Esophagus (tissue), 2 donors: ENCODE data around the gene UGT1A3. TPM values are rescaled to one million over a fixed set of nuclear protein-coding genes. Genes with fewer than 3 reads are reported as not detected.

Experiments used
- H3K27ac ChIP-seq, 2 donors: one replicate each; pipeline ENCODE4 v1.5.1; 2013; ENCODE audit warnings: low read depth in 2 of 2, mild to moderate bottlenecking in 2 of 2, inconsistent platforms in 1 of 2, low read length in 1 of 2, moderate library complexity in 1 of 2
- H3K27me3 ChIP-seq, 2 donors: one replicate each; pipeline ENCODE4 v1.6.1; 2013; ENCODE audit warnings: low read length in 2 of 2, control low read depth in 1 of 2, mild to moderate bottlenecking in 1 of 2; ENCODE audit not compliant: insufficient read depth in 2 of 2, control insufficient read depth in 1 of 2
- H3K36me3 ChIP-seq, 2 donors: one replicate each; pipeline ENCODE4 v1.6.1; 2013; ENCODE audit warnings: low read length in 1 of 2; ENCODE audit not compliant: control insufficient read depth in 2 of 2, insufficient read depth in 2 of 2
- H3K4me1 ChIP-seq, 2 donors: one replicate each; pipeline ENCODE4 v1.6.1; 2013; ENCODE audit warnings: low read length in 1 of 2; ENCODE audit not compliant: control insufficient read depth in 2 of 2, insufficient read depth in 2 of 2
- H3K4me3 ChIP-seq, 2 donors: one replicate each; pipeline ENCODE4 v1.5.1; 2013; ENCODE audit warnings: low read length in 2 of 2, mild to moderate bottlenecking in 2 of 2, low read depth in 1 of 2, moderate library complexity in 1 of 2
- H3K9me3 ChIP-seq, 2 donors: one replicate each; pipeline ENCODE4 v1.6.1; 2013; ENCODE audit warnings: mild to moderate bottlenecking in 2 of 2, low read depth in 1 of 2, low read length in 1 of 2, moderate library complexity in 1 of 2; ENCODE audit not compliant: control insufficient read depth in 2 of 2, insufficient read depth in 1 of 2
- WGBS, 2 donors: extraction: QIAGEN DNeasy Blood & Tissue Kit; methylation state at CpG; one replicate each; pipeline ENCODE4 v1.1.7; 2013; 5-methylcytosine and 5-hydroxymethylcytosine counted together
- polyA plus RNA-seq, 2 donors: library from polyadenylated mRNA; stranded (reverse); fragments of 200-250 nt; gene quantifications; one replicate each; pipeline ENCODE4 v1.2.3, GENCODE V29; 2013
- donor health status: healthy with polysubstance abuse.
- donor health status: Bipolar disorder and iron deficiency.

UGT1A3 gene
- polyA plus RNA-seq, 2 donors = 0.07 to 1.5 TPM

- 68 to 69% methylated on average over 7 of the region's 7 CpGs for WGBS, 2 donors
- H3K27ac ChIP-seq = no peak overlapping the region
- no peaks in the 10 kb centered on the region for H3K36me3 ChIP-seq
- no peak overlapping the region for H3K4me3 ChIP-seq
- H3K4me1 ChIP-seq = no peaks in the 10 kb centered on the region
- H3K27me3 ChIP-seq = no peaks in the 10 kb centered on the region
- peaks cover 0 to 2% of the 10 kb centered on the region in 2 donors for H3K9me3 ChIP-seq
Observed at GRCh38 chr2:233799087-233799665, 70.3 kb downstream of the UGT1A3 start.

GRCh38 chr2:233799716-233800115, 70.9 kb downstream of the UGT1A3 start:
- 54 to 77% methylated on average over 5 of the region's 5 CpGs for WGBS, 2 donors
- peaks cover 0 to 2% of the 10 kb centered on the region in 2 donors for H3K9me3 ChIP-seq

DNA sequence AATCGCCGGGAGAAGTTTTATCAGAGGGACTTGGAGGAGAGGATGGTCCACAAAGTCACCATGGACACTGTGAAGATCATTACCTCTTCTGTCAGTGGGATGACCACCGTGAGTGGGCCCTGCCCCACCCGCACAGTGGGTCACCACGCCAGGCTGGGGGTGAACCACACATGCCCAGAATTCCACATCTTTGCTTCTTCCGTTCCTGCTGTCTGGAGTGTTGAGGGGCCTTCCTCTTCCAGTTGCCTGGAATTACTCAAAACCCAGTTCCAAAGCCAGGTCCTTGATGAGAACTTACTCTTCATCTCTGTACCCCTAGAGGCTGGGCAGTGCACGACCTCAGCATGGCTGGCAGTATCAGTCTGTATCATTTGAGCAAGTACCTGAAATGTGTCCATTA, 71.4 kb downstream of the UGT1A3 start:
- Histone ChIP-seq H3K4me3 (no peak overlapping the region), H3K27ac (no peak overlapping the region), H3K27me3 (no peaks in the 10 kb centered on the region), H3K36me3 (no peaks in the 10 kb centered on the region), H3K4me1 (no peaks in the 10 kb centered on the region), H3K9me3 (peaks cover 0 to 2% of the 10 kb centered on the region in 2 donors)
- WGBS, 2 donors = 78 to 81% methylated on average over 7 of the region's 7 CpGs

More at GRCh38 chr2:233799716-233800115, 70.9 kb downstream of the UGT1A3 start:
- no peaks in the 10 kb centered on the region for H3K27me3 ChIP-seq
- no peak overlapping the region for H3K4me3 ChIP-seq
- no peaks in the 10 kb centered on the region for H3K4me1 ChIP-seq
- H3K36me3 ChIP-seq = no peaks in the 10 kb centered on the region
- H3K27ac ChIP-seq = no peak overlapping the region

DNA sequence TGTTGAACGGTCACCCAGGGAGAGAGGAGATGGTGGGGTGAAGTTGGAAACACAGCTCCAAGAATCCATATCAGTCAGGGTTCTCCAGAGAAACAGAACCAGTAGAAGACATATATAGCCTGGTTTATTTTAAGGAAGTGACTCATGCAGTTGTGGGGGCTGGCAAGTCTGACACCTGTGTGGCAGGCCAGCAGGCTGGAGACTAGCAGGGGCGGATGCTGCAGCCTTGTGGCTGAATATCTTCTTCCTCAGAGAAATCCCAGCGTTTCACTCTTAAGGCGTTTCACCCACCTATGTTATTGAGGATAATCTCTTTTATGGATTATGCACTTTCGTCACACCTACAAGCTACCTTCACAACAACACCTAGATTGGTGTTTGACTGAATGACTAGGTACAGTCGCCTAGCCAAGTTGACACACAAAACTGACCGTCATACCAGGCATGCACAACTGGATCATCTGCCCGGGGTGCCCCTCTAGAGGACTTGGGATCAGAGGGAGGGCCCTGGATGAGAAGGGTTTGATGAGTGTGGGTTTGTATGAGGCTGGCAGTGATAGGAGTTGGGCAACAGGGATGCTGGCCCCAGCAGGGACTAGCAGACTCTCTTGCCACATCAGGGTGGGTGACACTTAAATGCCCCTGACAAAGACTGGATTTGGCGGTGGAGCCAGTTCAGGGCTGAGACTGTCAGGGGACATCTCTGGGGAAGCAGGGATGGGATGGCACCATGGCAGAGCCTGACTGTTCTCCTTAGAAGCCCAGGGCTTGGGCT, 72.7 kb downstream of the UGT1A3 start:
- no peak overlapping the region for H3K4me3 ChIP-seq
- no peak overlapping the region for H3K27ac ChIP-seq
- no peaks in the 10 kb centered on the region for H3K9me3 ChIP-seq
- WGBS, 2 donors = 76 to 78% methylated on average over 9 of the region's 9 CpGs
- H3K36me3 ChIP-seq = no peaks in the 10 kb centered on the region
- no peaks in the 10 kb centered on the region for H3K27me3 ChIP-seq
- H3K4me1 ChIP-seq = no peaks in the 10 kb centered on the region

GRCh38 chr2:233802132-233802815, 73.4 kb downstream of the UGT1A3 start:
- Histone ChIP-seq H3K4me1 (no peaks in the 10 kb centered on the region), H3K36me3 (no peaks in the 10 kb centered on the region), H3K27me3 (no peaks in the 10 kb centered on the region), H3K27ac (no peak overlapping the region), H3K9me3 (no peaks in the 10 kb centered on the region), H3K4me3 (no peak overlapping the region)
- WGBS, 2 donors = 67 to 77% methylated on average over 3 of the region's 3 CpGs

DNA sequence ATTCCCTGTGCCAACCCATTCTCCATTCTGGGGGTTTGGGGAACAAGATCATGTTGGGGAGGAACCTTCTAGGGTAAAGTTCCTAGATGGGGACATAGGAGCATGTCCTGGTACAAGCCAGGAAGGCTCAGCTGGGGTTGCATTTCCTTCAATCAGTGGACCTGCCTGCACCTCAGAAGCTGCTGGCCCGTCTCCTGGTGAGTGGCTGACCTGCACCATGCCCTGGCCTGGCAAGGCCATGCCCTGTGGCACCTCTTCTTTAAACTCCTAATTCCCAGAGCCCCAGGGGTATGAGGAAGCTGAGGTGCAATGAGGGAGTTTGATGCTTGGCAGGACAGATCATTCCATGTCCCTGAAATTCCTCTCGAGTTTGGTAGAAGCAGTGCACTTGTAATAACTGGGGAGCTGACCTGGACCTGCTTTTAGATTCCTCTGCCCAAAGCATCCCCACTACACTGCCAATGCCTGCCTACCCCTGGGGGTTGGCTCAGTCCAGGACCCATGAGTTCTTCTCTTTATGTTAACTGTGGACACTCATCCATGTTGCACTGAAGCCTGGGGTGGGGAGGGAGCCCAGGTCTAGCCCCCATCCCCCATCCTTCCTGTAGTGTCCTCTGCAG, 74.6 kb downstream of the UGT1A3 start:
- Histone ChIP-seq H3K27ac (no peak overlapping the region), H3K27me3 (no peaks in the 10 kb centered on the region), H3K4me1 (no peaks in the 10 kb centered on the region), H3K36me3 (no peaks in the 10 kb centered on the region), H3K4me3 (no peak overlapping the region), H3K9me3 (no peaks in the 10 kb centered on the region)
- WGBS, 2 donors = 62 to 74% methylated on average over 2 of the region's 2 CpGs

GRCh38 chr2:233803994-233804393, 75.2 kb downstream of the UGT1A3 start:
- Histone ChIP-seq H3K9me3 (no peaks in the 10 kb centered on the region), H3K4me1 (no peaks in the 10 kb centered on the region), H3K36me3 (no peaks in the 10 kb centered on the region), H3K4me3 (no peak overlapping the region), H3K27me3 (no peaks in the 10 kb centered on the region), H3K27ac (no peak overlapping the region)
- WGBS, 2 donors = 56 to 67% methylated on average over 8 of the region's 8 CpGs

DNA sequence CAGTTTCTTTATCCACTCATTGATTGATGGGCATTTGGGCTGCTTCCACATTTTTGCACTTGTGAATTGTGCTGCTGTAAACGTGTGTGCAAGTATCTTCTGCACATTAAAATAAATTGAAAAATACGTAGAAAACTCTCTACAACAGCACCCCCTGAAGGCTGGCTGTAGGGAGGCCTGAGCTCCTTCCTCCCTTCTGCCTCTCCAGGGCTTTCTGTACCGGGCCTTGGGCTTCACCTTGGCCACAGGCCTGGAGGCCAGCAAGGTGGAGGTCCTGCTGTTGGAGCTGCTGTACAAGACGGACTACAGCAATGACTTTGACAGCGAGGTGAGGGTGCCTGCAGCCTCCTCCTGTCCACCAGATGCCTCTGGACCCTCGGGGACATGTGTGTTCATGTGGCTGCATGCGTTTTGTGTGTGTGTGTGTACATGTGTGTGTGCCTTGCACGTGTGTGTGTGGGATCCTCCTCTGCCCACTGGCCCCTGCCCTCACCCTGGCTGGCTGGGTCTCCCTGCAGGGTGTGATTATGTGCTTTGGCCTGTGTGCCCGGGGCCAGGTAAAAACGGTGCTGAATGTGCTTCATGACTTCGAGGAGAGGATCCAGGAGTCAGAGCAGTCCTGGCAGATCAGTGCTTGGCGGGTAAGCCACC, 78.5 kb downstream of the UGT1A3 start:
- H3K4me1 ChIP-seq = no peaks in the 10 kb centered on the region
- H3K27me3 ChIP-seq = no peaks in the 10 kb centered on the region
- H3K36me3 ChIP-seq = no peaks in the 10 kb centered on the region
- H3K27ac ChIP-seq = no peak overlapping the region
- H3K9me3 ChIP-seq = peaks cover 0 to 2% of the 10 kb centered on the region in 2 donors
- no peak overlapping the region for H3K4me3 ChIP-seq
- 70 to 75% methylated on average over 12 of the region's 12 CpGs for WGBS, 2 donors
